Suprapubic skin (tissue), 4 donors: ENCODE data around the gene TMEM60. TPM values are rescaled to one million over a fixed set of nuclear protein-coding genes. Genes with fewer than 3 reads are reported as not detected.

Experiments
- DNase-seq, 2 donors: peaks; one replicate each; pipeline ENCODE4 v3.0.0-alpha.2; 2019; ENCODE audit warnings: low spot score in 2 of 2
- H3K27ac ChIP-seq: fragments of 200-600 bp; sonication (generic); one replicate; pipeline ENCODE4 v1.5.1; 2019
- H3K27me3 ChIP-seq: fragments of 200-600 bp; sonication (generic); one replicate; pipeline ENCODE4 v1.5.1; 2019
- H3K36me3 ChIP-seq: fragments of 200-600 bp; sonication (generic); one replicate; pipeline ENCODE4 v1.5.1; 2019
- H3K4me1 ChIP-seq: fragments of 200-600 bp; sonication (generic); one replicate; pipeline ENCODE4 v1.5.1; 2019
- H3K4me3 ChIP-seq: fragments of 200-600 bp; sonication (generic); one replicate; pipeline ENCODE4 v1.5.1; 2019; ENCODE audit warnings: mild to moderate bottlenecking
- H3K9me3 ChIP-seq: fragments of 200-600 bp; sonication (generic); one replicate; pipeline ENCODE4 v1.5.1; 2019
- CTCF ChIP-seq, 2 donors: fragments of 200-600 bp in 1 of 2; fragments of 450-650 bp in 1 of 2; sonication (generic) in 1 of 2; IDR thresholded peaks; one replicate each; pipeline ENCODE4 v1.5.1; 2016 to 2019; ENCODE audit warnings: antibody characterized with exemption in 2 of 2, mild to moderate bottlenecking in 1 of 2, moderate library complexity in 1 of 2
- EP300 ChIP-seq: sonication (generic); formaldehyde crosslinking; IDR thresholded peaks from one replicate; pipeline ENCODE4 v1.6.1; 2017; ENCODE audit warnings: antibody characterized with exemption
- POLR2A ChIP-seq, 2 donors: fragments of 450-650 bp; IDR thresholded peaks; one replicate each; pipeline ENCODE4 v1.6.1; 2017; ENCODE audit warnings: antibody characterized with exemption in 2 of 2, mild to moderate bottlenecking in 2 of 2, moderate library complexity in 2 of 2
- POLR2AphosphoS5 ChIP-seq, 3 donors: sonication (generic); formaldehyde crosslinking; IDR thresholded peaks; one replicate each; pipeline ENCODE4 v1.6.1; 2017; ENCODE audit warnings: antibody characterized with exemption in 3 of 3
- WGBS: methylation state at CpG from one replicate; pipeline ENCODE4 v1.1.5; 2018; 5-methylcytosine and 5-hydroxymethylcytosine counted together
- total RNA-seq, 4 donors: library from RNA; depleted of rRNA; stranded (reverse); fragments of >200 nt; gene quantifications; one replicate each; pipeline ENCODE4 v1.1.0, GENCODE V29; 2016

TMEM60 gene
- total RNA-seq, 4 donors from 2014 or later = 8.3 to 13.5 (median 10.8) TPM

GRCh38 chr7:77831481-77831880, 33.2 kb upstream of the TMEM60 start:
- Histone ChIP-seq H3K4me3 (no peak overlapping the region), H3K4me1 (peaks cover 16% of the 10 kb centered on the region), H3K9me3 (no peaks in the 10 kb centered on the region), H3K36me3 (no peaks in the 10 kb centered on the region), H3K27ac (no peak overlapping the region), H3K27me3 (no peaks in the 10 kb centered on the region)
- 88% methylated on average over 7 of the region's 7 CpGs for WGBS
- TF ChIP-seq EP300 (no peak), POLR2AphosphoS5 (IDR thresholded peaks at IDR 0.05) (no peak)
- DNase-seq = no peak

- Histone ChIP-seq H3K4me1 (peaks cover 16% of the 10 kb centered on the region), H3K4me3 (no peak overlapping the region)
- no peak for TF ChIP-seq POLR2A (IDR thresholded peaks at IDR 0.05)
- no peak for TF ChIP-seq POLR2AphosphoS5 (IDR thresholded peaks at IDR 0.05)
- no peak for TF ChIP-seq EP300
- TF ChIP-seq CTCF (IDR thresholded peaks at IDR 0.05) = no peak
These were observed 32.6 kb upstream of the TMEM60 start for GRCh38 chr7:77830649-77831355.

GRCh38 chr7:77827999-77828398, 29.8 kb upstream of the TMEM60 start:
- Histone ChIP-seq H3K27me3 (no peaks in the 10 kb centered on the region), H3K9me3 (no peaks in the 10 kb centered on the region), H3K27ac (no peak overlapping the region), H3K4me1 (no peaks in the 10 kb centered on the region), H3K4me3 (no peak overlapping the region), H3K36me3 (no peaks in the 10 kb centered on the region)
- no peak for DNase-seq
- no peak for TF ChIP-seq POLR2A (IDR thresholded peaks at IDR 0.05)
- TF ChIP-seq EP300 = no peak
- no peak for TF ChIP-seq POLR2AphosphoS5 (IDR thresholded peaks at IDR 0.05)
- no peak for TF ChIP-seq CTCF (IDR thresholded peaks at IDR 0.05)
- 47% methylated on average over 2 of the region's 2 CpGs for WGBS

More at GRCh38 chr7:77830649-77831355, 32.6 kb upstream of the TMEM60 start:
- Histone ChIP-seq H3K27ac (no peak overlapping the region), H3K9me3 (no peaks in the 10 kb centered on the region), H3K36me3 (no peaks in the 10 kb centered on the region), H3K27me3 (no peaks in the 10 kb centered on the region)
- 85% methylated on average over 8 of the region's 8 CpGs for WGBS
- no peak for DNase-seq

GRCh38 chr7:77826300-77826699, 28.1 kb upstream of the TMEM60 start:
- no peaks in the 10 kb centered on the region for H3K27me3 ChIP-seq
- WGBS = 91% methylated on average over 2 of the region's 2 CpGs
- no peak for DNase-seq
- no peak overlapping the region for H3K4me3 ChIP-seq
- TF ChIP-seq EP300 = no peak
- no peak for TF ChIP-seq POLR2A (IDR thresholded peaks at IDR 0.05)
- no peak for TF ChIP-seq CTCF (IDR thresholded peaks at IDR 0.05)
- TF ChIP-seq POLR2AphosphoS5 (IDR thresholded peaks at IDR 0.05) = no peak
- H3K9me3 ChIP-seq = peaks cover 13% of the 10 kb centered on the region
- H3K4me1 ChIP-seq = no peaks in the 10 kb centered on the region
- no peak overlapping the region for H3K27ac ChIP-seq
- H3K36me3 ChIP-seq = no peaks in the 10 kb centered on the region

GRCh38 chr7:77825131-77825530, 26.9 kb upstream of the TMEM60 start:
- Histone ChIP-seq H3K4me1 (no peaks in the 10 kb centered on the region), H3K27ac (no peak overlapping the region), H3K36me3 (peaks cover 4% of the 10 kb centered on the region), H3K27me3 (no peaks in the 10 kb centered on the region), H3K9me3 (peaks cover 25% of the 10 kb centered on the region), H3K4me3 (no peak overlapping the region)
- 93% methylated on average over 3 of the region's 3 CpGs for WGBS
- DNase-seq = no peak
- TF ChIP-seq POLR2A (IDR thresholded peaks at IDR 0.05) = no peak
- no peak for TF ChIP-seq EP300
- TF ChIP-seq CTCF (IDR thresholded peaks at IDR 0.05) = no peak
- no peak for TF ChIP-seq POLR2AphosphoS5 (IDR thresholded peaks at IDR 0.05)
